GM12872 (cell line): ENCODE measurements around the gene MDN1.

Experiments
- CTCF ChIP-seq: IDR thresholded peaks from 3 replicates; pipeline ENCODE4 v1.5.1; 2011; ENCODE audit warnings: low read depth, mild to moderate bottlenecking, low read length, moderate library complexity; ENCODE audit not compliant: insufficient read depth

Gene MDN1

GRCh38 chr6:89681983-89682564 lies 137.5 kb downstream of the MDN1 start:
- no peak for TF ChIP-seq CTCF

GRCh38 chr6:89680551-89680950 lies 139.0 kb downstream of the MDN1 start:
- TF ChIP-seq CTCF: no peak

- no peak for TF ChIP-seq CTCF
These were observed 139.4 kb downstream of the MDN1 start for GRCh38 chr6:89680150-89680549.

GRCh38 chr6:89679215-89680120 lies 140.1 kb downstream of the MDN1 start:
- no peak for TF ChIP-seq CTCF

- TF ChIP-seq CTCF: no peak
These were observed 141.1 kb downstream of the MDN1 start for GRCh38 chr6:89678531-89678930.

- TF ChIP-seq CTCF: no peak
These were observed 143.4 kb downstream of the MDN1 start for GRCh38 chr6:89675949-89676748.

- TF ChIP-seq CTCF: no peak
These were observed 148.5 kb downstream of the MDN1 start for GRCh38 chr6:89670935-89671565.
